B cell (primary cell): ENCODE measurements around the gene SLC20A1. TPM values are rescaled to one million over a fixed set of nuclear protein-coding genes. Genes with fewer than 3 reads are reported as not detected.

Experiments
- ATAC-seq: fragments of 200-7000 bp; cut with Tn5 transposase; one replicate; pipeline ENCODE4 v1.10.0; 2021; ENCODE audit warnings: low read depth, mild to moderate bottlenecking, moderate number of reproducible peaks, moderate library complexity
- CTCF ChIA-PET: fragments of 350-600 bp; sonication (Branson Sonifier 250); formaldehyde crosslinking; loops from one replicate; lab custom pipeline; 2021; ENCODE audit warnings: antibody characterized with exemption, inconsistent platforms; lab: Charles Lee
- POLR2A ChIA-PET: fragments of 350-600 bp; sonication (Branson Sonifier 250); formaldehyde crosslinking; loops from one replicate; lab custom pipeline; 2021; ENCODE audit warnings: antibody characterized with exemption; lab: Charles Lee
- DNase-seq: peaks from one replicate; pipeline ENCODE4 v3.0.0; 2013
- H2AFZ ChIP-seq: 2 replicates; pipeline ENCODE4 v1.6.1; 2012; ENCODE audit warnings: mild to moderate bottlenecking, low read depth, low read length; ENCODE audit not compliant: insufficient read depth, poor library complexity, severe bottlenecking
- H3K27ac ChIP-seq, 2 donors: 1 replicate in 1 of 2; 2 replicates in 1 of 2; pipeline ENCODE4 v1.5.1; 2012 to 2013; ENCODE audit warnings: low read length in 2 of 2, mild to moderate bottlenecking in 2 of 2, moderate library complexity in 1 of 2
- H3K27me3 ChIP-seq, 4 experiments: fragments of 200-600 bp in 1 of 4; sonication (generic) in 1 of 4; replicated peaks in 1 of 4; 1 replicate in 2 of 4; 2 replicates in 2 of 4; pipeline versions ENCODE4 v1.6.1 to v1.7.0; 2013 to 2016; ENCODE audit warnings: low read length in 3 of 4, mild to moderate bottlenecking in 2 of 4, mixed read lengths in 1 of 4, moderate library complexity in 1 of 4; ENCODE audit not compliant: insufficient read depth in 4 of 4, control insufficient read depth in 3 of 4; ENCODE audit errors: control extremely low read depth in 1 of 4
- H3K36me3 ChIP-seq, 2 experiments: replicated peaks in 1 of 2; 1 replicate in 1 of 2; 2 replicates in 1 of 2; pipeline versions ENCODE4 v1.6.1 to v1.7.1; 2013; ENCODE audit warnings: low read length in 1 of 2; ENCODE audit not compliant: insufficient read depth in 2 of 2, control insufficient read depth in 1 of 2; ENCODE audit errors: control extremely low read depth in 1 of 2, extremely low read depth in 1 of 2
- H3K4me1 ChIP-seq, 2 donors: fragments of 200-600 bp in 1 of 2; sonication (generic) in 1 of 2; 1 replicate in 1 of 2; 2 replicates in 1 of 2; pipeline versions ENCODE4 v1.5.1 to v1.6.1; 2013 to 2017; ENCODE audit warnings: low read length in 2 of 2; ENCODE audit not compliant: control insufficient read depth in 2 of 2, insufficient read depth in 2 of 2
- H3K4me2 ChIP-seq: replicated peaks from 2 replicates; pipeline ENCODE3; 2012; ENCODE audit warnings: mild to moderate bottlenecking, low read depth, low read length; ENCODE audit not compliant: poor library complexity, severe bottlenecking
- H3K4me3 ChIP-seq, 5 experiments: fragments of 200-600 bp in 1 of 5; sonication (generic) in 1 of 5; 1 replicate in 3 of 5; 2 replicates in 2 of 5; pipeline versions ENCODE4 v1.5.1 to v1.7.0; 2011 to 2016; ENCODE audit warnings: low read length in 4 of 5, mild to moderate bottlenecking in 4 of 5, low read depth in 2 of 5, control low read depth in 1 of 5, moderate library complexity in 1 of 5; ENCODE audit not compliant: insufficient read depth in 1 of 5; ENCODE audit errors: control extremely low read depth in 1 of 5, extremely low read depth in 1 of 5
- H3K79me2 ChIP-seq: fragments of 200-600 bp; sonication (generic); one replicate; pipeline ENCODE4 v1.6.0; 2016; ENCODE audit warnings: low read length; ENCODE audit not compliant: control insufficient read depth, insufficient read depth
- H3K9ac ChIP-seq: fragments of 200-600 bp; sonication (generic); 2 replicates; pipeline ENCODE4 v1.6.1; 2017; ENCODE audit warnings: mild to moderate bottlenecking, low read length, moderate library complexity
- H3K9me3 ChIP-seq, 3 donors: one replicate each; pipeline versions ENCODE4 v1.6.1 to v1.7.1; 2013; ENCODE audit warnings: low read length in 2 of 3; ENCODE audit not compliant: control insufficient read depth in 2 of 3, insufficient read depth in 1 of 3; ENCODE audit errors: control extremely low read depth in 1 of 3
- H4K20me1 ChIP-seq: 2 replicates; pipeline ENCODE4 v1.6.0; 2012; ENCODE audit warnings: mild to moderate bottlenecking, low read length; ENCODE audit not compliant: insufficient read depth, control insufficient read depth, poor library complexity, severe bottlenecking
- H3K27ac Mint-ChIP-seq: one replicate; pipeline ENCODE4 v1.8.0; 2021; ENCODE audit warnings: mixed read lengths
- H3K27me3 Mint-ChIP-seq: one replicate; pipeline ENCODE4 v1.8.0; 2021; ENCODE audit warnings: mixed read lengths
- H3K4me1 Mint-ChIP-seq: one replicate; pipeline ENCODE4 v1.8.0; 2021; ENCODE audit warnings: mixed read lengths
- H3K4me3 Mint-ChIP-seq: one replicate; pipeline ENCODE4 v1.8.0; 2021; ENCODE audit warnings: mixed read lengths
- H3K9me3 Mint-ChIP-seq: one replicate; pipeline ENCODE4 v1.8.0; 2022; ENCODE audit warnings: mixed read lengths; ENCODE audit not compliant: insufficient read depth
- CTCF ChIP-seq: fragments of 200-600 bp; IDR thresholded peaks from one replicate; pipeline ENCODE4 v1.8.0; 2022; ENCODE audit warnings: antibody characterized with exemption, mild to moderate bottlenecking
- EZH2 ChIP-seq: IDR thresholded peaks from 2 replicates; pipeline ENCODE4 v1.6.1; 2012; ENCODE audit warnings: borderline replicate concordance, low read depth, mild to moderate bottlenecking, moderate library complexity, low read length; ENCODE audit not compliant: insufficient read depth, poor library complexity, severe bottlenecking
- WGBS: methylation state at CpG from one replicate; pipeline ENCODE4 v1.1.5; 2013; ENCODE audit warnings: missing lambda C conversion rate; ENCODE audit not compliant: insufficient coverage; 5-methylcytosine and 5-hydroxymethylcytosine counted together
- intact Hi-C: fragments of 100-400 bp; cut with micrococcal nuclease; formaldehyde crosslinking; loops from one replicate; pipeline ENCODE4 v1.10.0; 2022
- polyA plus RNA-seq: library from polyadenylated mRNA; depleted of rRNA; stranded (reverse); fragments of >200 nt; gene quantifications from 2 replicates; pipeline ENCODE4 v1.2.3, GENCODE V29; 2012
- total RNA-seq, 2 donors: library from RNA; stranded (reverse); fragments of 120-200 nt in 1 of 2; gene quantifications; 1 replicate in 1 of 2; 2 replicates in 1 of 2; pipeline versions ENCODE4 v1.2.3 to v1.2.4, GENCODE V29; 2013 to 2022

Gene SLC20A1
- total and polyA plus RNA-seq, 2 donors (not counting 1 experiment from before 2014, with no cell fraction given) = 16.1 to 54.9 TPM

GRCh38 chr2:112669667-112670066 is 23.9 kb downstream of the SLC20A1 start:
- 100% methylated on average over 3 of the region's 4 CpGs for WGBS
- H4K20me1 ChIP-seq = no peaks in the 10 kb centered on the region
- Mint-ChIP-seq H3K4me1 (peaks cover 7% of the 10 kb centered on the region), H3K9me3 (no peaks in the 10 kb centered on the region), H3K27me3 (peaks cover 3% of the 10 kb centered on the region), H3K4me3 (no peak overlapping the region), H3K27ac (no peak overlapping the region)
- peaks cover 0 to 1% of the 10 kb centered on the region in 2 experiments for H3K36me3 ChIP-seq
- H3K9me3 ChIP-seq = no peaks in the 10 kb centered on the region
- no peaks in the 10 kb centered on the region for H3K79me2 ChIP-seq
- no peak overlapping the region for H3K27ac ChIP-seq
- H3K4me1 ChIP-seq = peaks cover 3 to 9% of the 10 kb centered on the region in 2 donors
- no peak for DNase-seq
- ATAC-seq = no peak
- TF ChIP-seq CTCF (no peak), EZH2 (no peak)
- no peak overlapping the region for H2AFZ ChIP-seq
- ChIA-PET POLR2A (no interaction called here), CTCF (no interaction called here)
- H3K9ac ChIP-seq = no peak overlapping the region
- intact Hi-C loops = no loop called here
- H3K4me3 ChIP-seq = no peak overlapping the region
- peaks cover 0 to 4% (median 1%) of the 10 kb centered on the region in 4 experiments for H3K27me3 ChIP-seq
- no peak overlapping the region for H3K4me2 ChIP-seq

- CTCF ChIA-PET = no interaction called here
- H3K4me2 ChIP-seq = no peak overlapping the region
Measured at GRCh38 chr2:112670252-112671022, 24.7 kb downstream of the SLC20A1 start.

More at GRCh38 chr2:112670252-112671022, 24.7 kb downstream of the SLC20A1 start:
- Mint-ChIP-seq H3K4me1 (peaks cover 7% of the 10 kb centered on the region), H3K9me3 (no peaks in the 10 kb centered on the region), H3K27ac (no peak overlapping the region), H3K4me3 (no peak overlapping the region), H3K27me3 (peaks cover 3% of the 10 kb centered on the region)
- POLR2A ChIA-PET = no interaction called here
- intact Hi-C loops = no loop called here
- Histone ChIP-seq H3K36me3 (no peaks in the 10 kb centered on the region), H3K27ac (no peak overlapping the region), H3K9me3 (no peaks in the 10 kb centered on the region), H3K4me1 (peaks cover 3 to 9% of the 10 kb centered on the region in 2 donors), H3K79me2 (no peaks in the 10 kb centered on the region), H3K27me3 (peaks cover 0 to 6% (median 2%) of the 10 kb centered on the region in 4 experiments), H3K4me3 (no peak overlapping the region), H3K9ac (no peak overlapping the region), H2AFZ (no peak overlapping the region), H4K20me1 (no peaks in the 10 kb centered on the region)
- no peak for DNase-seq
- TF ChIP-seq CTCF (no peak), EZH2 (no peak)
- WGBS = no CpG with 5 or more reads among the region's 5 CpGs
- no peak for ATAC-seq
